ENCODE data around the gene ICA1L.
"Not testable (repeated sequence)": the region's sequence is repeated elsewhere in the genome, so short reads cannot be mapped to it uniquely, and the experiment has no call there.

GRCh38 chr2:202807431-202808138 is 64.0 kb downstream of the ICA1L start:
- not testable (repeated sequence) for TF ChIP-seq EZH2 (IDR thresholded peaks at IDR 0.05; ENCODE audit: insufficient read depth, poor library complexity, severe bottlenecking); EZH2phosphoT487 (IDR thresholded peaks at IDR 0.05; ENCODE audit: insufficient read depth, low read depth)
